Hematopoietic multipotent progenitor cell treated with erythropoietin and hydrocortisone succinate and interleukin-3 and kit ligand, for 17 days (in vitro differentiated cells): ENCODE measurements around the gene NUDCD3.
A peak's percentile ranks its signal among the peaks of the same experiment; 100 is the strongest.

Experiments used
- DNase-seq: peaks from one replicate; pipeline ENCODE4 v3.0.0-alpha.2; 2015; ENCODE audit warnings: low spot score

Gene NUDCD3

DNA sequence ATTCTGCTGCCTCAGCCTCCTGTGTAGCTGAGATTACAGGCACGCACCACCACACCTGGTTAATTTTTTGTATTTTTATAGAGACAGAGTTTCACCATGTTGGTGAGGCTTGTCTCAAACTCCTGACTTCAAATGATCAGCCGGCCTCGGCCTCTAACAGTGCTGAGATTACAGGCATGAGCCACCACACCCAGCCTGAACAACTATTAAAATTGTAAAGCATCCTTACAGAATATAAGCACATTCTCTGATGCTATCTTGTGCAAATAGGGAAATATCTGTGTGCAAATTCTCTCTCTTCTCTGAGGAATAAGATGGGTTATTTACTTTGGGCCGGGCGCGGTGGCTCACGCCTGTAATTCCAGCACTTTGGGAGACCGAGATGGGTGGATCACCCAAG, 12.5 kb downstream of the NUDCD3 start:
- no peak for DNase-seq

DNA sequence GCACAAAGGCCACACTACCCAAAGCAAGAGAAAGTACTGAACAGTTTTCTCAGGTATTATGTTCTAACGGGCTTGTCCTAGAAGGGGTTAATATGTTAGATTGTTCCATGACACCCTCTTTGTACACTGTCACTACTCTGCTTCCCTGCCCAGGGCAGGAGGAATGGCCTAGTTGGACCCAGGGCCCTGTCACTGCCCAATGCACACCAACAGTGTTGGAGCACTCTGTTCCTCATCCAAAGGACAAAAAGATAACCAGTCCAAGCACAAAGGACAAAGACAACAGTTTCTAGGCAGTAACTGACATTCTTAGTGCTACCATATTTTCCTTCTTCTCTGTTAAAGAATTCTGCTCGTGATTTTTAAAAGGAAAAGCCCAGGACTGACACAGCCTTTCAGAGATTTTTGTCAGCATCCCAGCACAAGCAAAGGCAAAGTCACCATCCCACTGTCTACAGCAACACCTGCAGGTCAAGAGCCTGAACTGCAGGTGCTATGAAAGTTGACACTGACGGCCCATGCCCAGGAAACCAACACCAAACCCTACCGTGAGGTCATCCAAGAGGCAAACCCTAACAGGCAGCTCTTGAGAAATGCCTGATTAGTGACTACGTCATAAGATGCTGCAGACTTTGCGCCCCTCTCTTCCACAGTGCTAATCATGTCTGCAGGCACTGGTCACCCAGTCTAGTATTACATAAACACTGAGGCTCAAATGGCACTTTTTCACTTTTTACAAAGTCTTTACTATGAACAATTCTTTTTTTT, 13.2 kb downstream of the NUDCD3 start:
- DNase-seq: peak; percentile 67

GRCh38 chr7:44476313-44476712, 14.1 kb downstream of the NUDCD3 start:
- DNase-seq: no peak

DNA sequence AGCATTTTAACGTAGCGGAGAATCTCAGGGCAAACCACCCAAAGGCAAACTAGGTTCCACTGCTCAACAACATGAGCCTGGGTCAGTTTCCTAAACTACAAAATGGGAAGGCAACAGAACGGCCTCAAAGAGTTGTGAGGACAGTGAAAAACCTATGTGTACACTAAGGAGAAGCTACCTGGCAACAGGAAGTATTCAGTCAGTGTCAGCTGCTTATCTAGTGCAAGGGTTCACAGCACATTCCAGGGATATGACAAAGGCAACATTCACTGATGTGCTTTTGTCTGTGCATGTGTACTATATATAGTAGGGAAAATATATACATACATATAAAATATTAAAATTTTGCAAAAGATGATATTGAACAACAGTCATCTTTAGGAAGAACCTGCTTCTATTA, 17.2 kb downstream of the NUDCD3 start:
- DNase-seq: no peak

- no peak for DNase-seq
Measured at GRCh38 chr7:44472843-44473242, 17.6 kb downstream of the NUDCD3 start.

DNA sequence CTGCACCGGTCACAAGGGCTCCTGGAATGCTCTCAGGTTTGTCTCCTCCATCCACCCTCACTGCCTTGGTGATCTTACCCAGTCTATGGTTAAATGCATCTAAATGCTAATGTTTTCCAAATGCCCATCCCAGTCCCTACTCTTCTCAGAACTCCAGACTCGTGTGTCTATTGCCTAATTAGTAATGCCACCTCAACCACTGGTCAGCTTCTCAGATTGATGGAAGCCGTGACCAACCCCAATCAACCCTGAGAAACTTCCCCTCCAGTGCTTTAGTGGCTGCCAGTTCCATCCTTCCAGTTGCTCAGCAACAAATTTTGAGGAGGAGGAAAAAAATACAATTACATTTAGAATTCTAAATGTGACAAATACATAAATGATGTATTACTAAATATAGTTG, 18.6 kb downstream of the NUDCD3 start:
- DNase-seq: no peak

GRCh38 chr7:44471436-44471835, 19.0 kb downstream of the NUDCD3 start:
- no peak for DNase-seq

GRCh38 chr7:44470628-44471245, 19.7 kb downstream of the NUDCD3 start:
- DNase-seq: no peak

DNA sequence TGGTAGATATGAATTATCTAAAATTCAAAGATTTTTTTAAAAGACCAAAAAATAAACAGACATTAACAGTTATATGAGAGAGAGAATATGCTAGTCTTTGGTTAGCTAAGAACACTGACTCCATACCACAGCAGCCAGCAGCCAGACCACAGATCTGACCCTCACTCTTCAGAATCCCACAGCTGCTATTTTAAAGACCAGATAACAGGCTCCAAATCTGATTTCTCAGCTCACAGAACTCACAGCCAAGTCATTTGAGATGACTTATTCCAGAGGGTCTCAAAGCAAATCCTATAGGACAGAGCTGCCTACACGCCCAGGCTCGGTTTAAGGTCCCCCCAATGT, 20.4 kb downstream of the NUDCD3 start:
- DNase-seq: no peak

GRCh38 chr7:44469461-44470134, 20.9 kb downstream of the NUDCD3 start:
- no peak for DNase-seq

DNA sequence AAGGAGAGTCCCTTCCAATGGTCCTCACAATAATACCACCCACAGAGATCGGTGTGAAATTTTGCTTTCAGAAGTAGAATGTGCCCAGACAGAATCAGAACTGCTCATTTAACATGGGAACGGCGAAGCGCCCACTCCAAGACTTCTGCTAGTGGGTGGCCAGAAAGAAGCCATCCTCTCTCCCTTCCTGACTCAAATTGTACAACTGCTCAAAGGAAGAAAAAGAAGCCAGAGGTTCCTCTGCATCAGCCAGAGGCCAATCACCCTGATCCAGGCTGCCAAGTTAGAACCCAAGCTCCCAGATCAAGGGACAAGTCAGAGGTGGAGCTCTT, 23.3 kb downstream of the NUDCD3 start:
- DNase-seq: no peak

DNA sequence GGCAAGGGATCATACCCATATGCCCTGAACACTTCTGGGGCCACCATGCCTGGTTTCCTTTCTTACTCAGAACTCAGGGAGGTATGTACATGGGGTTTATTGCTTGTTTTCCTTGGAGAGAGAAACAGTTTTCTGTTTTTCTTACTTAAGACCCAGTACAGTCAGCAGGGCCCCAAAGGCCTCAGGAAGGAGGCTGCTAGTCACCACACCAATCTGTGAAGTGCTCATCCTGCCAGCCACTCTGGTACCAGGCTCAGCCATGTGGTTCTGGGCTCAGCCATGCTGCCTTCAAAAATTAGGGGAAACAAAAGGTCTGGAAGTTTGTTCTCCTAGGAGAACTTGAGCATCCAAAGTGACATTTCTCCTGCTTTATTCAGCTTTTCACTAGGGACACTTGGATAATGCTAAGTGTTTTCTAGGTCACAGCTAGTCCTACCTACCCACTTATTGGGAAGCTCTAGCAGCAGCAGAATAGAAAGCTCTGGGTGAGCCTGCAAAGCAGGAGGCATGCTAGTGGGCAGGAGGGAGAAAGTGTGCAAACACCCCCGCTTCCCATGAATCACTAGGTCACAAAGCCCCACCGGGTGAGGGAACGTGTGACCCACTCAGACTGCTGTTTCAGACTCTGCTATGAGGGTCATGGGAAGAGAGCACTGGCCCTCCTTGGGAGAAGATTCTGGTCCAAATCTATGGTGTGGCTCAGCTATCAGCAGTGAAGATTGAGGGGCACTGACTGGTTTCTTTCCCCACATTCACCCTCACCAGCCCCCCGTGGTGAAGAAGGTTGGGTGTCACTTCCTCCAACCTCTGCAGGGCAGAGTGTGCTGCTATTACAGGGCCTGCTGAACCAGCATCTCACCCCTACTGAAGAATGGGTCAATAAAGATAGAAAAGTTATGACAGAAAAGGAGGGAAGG, 23.9 kb downstream of the NUDCD3 start:
- no peak for DNase-seq

DNA sequence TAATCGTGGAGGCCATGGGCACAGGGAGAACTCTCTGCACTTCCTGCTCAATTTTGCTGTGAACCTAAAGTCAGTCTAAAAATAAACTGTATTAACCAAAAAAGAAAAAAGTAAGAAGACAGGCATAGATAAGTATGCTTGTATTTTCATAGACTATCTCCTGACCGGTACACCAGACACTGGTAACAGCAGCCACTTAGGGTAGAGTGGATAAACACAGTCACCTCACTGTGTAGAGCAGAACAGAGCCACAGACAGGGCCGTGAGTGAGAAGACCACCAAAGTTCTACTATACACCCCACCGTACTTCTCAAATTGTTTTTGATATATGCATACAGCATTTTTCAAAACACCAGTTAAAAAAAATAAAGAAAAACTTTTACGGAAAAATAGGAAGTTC, 25.0 kb downstream of the NUDCD3 start:
- DNase-seq: no peak

DNA sequence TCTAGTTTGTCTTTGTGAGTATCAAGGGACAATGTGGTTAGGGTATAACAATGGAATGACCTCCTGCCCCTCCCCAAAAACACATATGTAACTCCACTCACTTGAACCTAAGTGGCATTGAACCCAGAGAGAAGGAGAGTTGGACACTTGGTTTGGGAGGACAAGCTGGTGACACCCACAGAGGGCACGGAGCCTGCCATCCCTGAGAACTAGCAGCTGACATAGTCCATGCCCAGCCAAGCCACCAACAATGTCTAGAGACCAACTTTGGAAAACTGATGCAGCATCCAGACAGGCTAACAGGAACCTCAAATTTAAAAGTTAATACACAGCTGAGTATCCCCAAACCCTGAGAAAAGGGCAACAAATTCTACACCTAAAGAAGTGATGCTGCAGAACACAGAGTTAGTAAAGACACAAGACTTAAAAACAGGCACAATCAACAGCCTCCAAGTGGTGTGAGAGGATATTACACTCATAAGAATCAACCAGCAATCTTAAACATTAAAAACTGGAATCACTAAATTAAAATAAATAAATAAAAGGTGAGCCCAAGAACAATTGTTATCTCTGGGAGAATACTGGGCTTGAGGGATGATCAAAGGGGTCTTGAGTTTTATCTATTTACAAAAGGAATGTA, 27.2 kb downstream of the NUDCD3 start:
- no peak for DNase-seq

- no peak for DNase-seq
Measured at GRCh38 chr7:44461387-44461786, 29.1 kb downstream of the NUDCD3 start.

DNA sequence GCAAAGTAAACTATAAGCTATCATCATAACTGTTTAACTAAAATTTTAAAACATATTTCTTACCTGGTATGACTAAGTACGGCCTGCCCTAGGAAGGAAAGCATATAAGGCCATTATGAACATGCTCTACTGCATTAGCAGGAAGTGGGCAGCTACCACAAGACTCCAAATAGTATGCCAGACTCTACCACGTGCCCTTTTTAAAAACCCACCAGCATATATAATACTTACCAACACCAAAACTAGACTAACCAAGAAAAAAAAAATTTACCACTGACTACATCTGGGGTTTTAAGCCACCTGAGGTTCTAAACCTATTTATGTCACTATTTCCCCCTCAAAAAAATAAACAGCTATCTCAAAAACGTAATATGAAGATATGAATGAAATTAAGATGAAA, 30.1 kb downstream of the NUDCD3 start:
- no peak for DNase-seq

DNA sequence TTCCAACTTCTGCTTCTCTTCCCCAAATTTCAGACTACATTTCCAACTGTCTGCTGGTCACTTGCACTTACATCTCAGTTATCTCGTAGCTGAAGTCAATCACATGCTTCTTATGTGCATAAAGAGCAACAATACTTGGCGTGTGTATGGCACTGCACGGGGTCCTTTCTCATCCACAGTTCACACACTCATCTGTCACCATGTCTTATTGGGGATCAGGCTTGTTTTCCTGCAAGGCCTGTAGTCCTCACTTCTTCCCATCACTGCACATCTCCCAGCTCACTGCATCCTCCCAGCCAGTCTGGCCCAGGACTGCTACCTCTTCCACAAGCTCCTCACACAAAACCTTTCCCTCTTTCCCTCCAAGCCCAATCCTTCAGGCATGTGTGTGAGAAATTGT, 35.3 kb downstream of the NUDCD3 start:
- no peak for DNase-seq

GRCh38 chr7:44454348-44454747, 36.1 kb downstream of the NUDCD3 start:
- no peak for DNase-seq

GRCh38 chr7:44451123-44451522, 39.3 kb downstream of the NUDCD3 start:
- no peak for DNase-seq

DNA sequence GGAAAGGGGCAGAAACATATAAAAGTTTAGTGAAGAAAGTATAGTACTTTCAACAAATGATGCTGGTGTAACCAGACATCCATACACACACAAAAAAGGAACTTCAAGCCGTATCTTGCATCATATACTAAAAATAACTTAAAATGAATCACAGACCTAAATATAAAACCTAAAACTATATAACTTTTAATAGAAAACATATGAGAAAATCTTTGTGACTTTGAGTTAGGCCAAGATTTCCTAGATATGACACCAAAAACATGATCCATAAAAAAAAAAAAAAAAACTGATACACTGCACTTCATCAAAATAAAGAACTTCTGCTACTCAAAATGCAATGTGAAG, 40.9 kb downstream of the NUDCD3 start:
- no peak for DNase-seq

- DNase-seq: no peak
Measured at GRCh38 chr7:44448922-44449583, 41.4 kb downstream of the NUDCD3 start.
